NCI-H524 (cell line): ENCODE results near the gene P2RY8.
"Not testable (repeated sequence)": the region's sequence is repeated elsewhere in the genome, so short reads cannot be mapped to it uniquely, and the experiment has no call there.

Experiments
- DNase-seq, 2 experiments: peaks; one replicate each; lab custom pipeline; 2025; lab: John Stamatoyannopoulos, UW

The P2RY8 gene

GRCh38 chrX:1520350-1520749 lies 16.6 kb downstream of the P2RY8 start:
- no peak for DNase-seq

GRCh38 chrX:1519022-1519497 lies 17.9 kb downstream of the P2RY8 start:
- DNase-seq, result no peak

- DNase-seq, result no peak
These were observed 18.5 kb downstream of the P2RY8 start for GRCh38 chrX:1518512-1518911.

- DNase-seq, result no peak
These were observed 20.3 kb downstream of the P2RY8 start for GRCh38 chrX:1516596-1517104.

GRCh38 chrX:1511829-1512228 lies 25.2 kb downstream of the P2RY8 start:
- DNase-seq, result no peak

- no peak for DNase-seq
These were observed 25.8 kb downstream of the P2RY8 start for GRCh38 chrX:1511150-1511549.

GRCh38 chrX:1507511-1508463 lies 29.2 kb downstream of the P2RY8 start:
- DNase-seq, result no peak

- no peak for DNase-seq
These were observed 30.1 kb downstream of the P2RY8 start for GRCh38 chrX:1506916-1507315.

- DNase-seq, result no peak
These were observed 34.1 kb downstream of the P2RY8 start for GRCh38 chrX:1502853-1503252.

- DNase-seq, result no peak
These were observed 34.7 kb downstream of the P2RY8 start for GRCh38 chrX:1502241-1502640.

GRCh38 chrX:1500701-1501624 lies 36.0 kb downstream of the P2RY8 start:
- DNase-seq, result no peak

- DNase-seq, result no peak
These were observed 40.9 kb downstream of the P2RY8 start for GRCh38 chrX:1496076-1496475.

- DNase-seq, result no peak
These were observed 43.0 kb downstream of the P2RY8 start for GRCh38 chrX:1493877-1494510.

- no peak for DNase-seq
These were observed 43.6 kb downstream of the P2RY8 start for GRCh38 chrX:1493412-1493811.

- DNase-seq, result no peak
These were observed 44.5 kb downstream of the P2RY8 start for GRCh38 chrX:1492421-1493012.

GRCh38 chrX:1491851-1492349 lies 45.1 kb downstream of the P2RY8 start:
- no peak for DNase-seq

- not testable (repeated sequence) for DNase-seq
These were observed 45.7 kb downstream of the P2RY8 start for GRCh38 chrX:1491248-1491647.

GRCh38 chrX:1490723-1491122 lies 46.3 kb downstream of the P2RY8 start:
- not testable (repeated sequence) for DNase-seq

GRCh38 chrX:1489354-1489753 lies 47.6 kb downstream of the P2RY8 start:
- DNase-seq, result not testable (repeated sequence)

- no peak for DNase-seq
These were observed 48.2 kb downstream of the P2RY8 start for GRCh38 chrX:1488745-1489144.

- DNase-seq, result no peak
These were observed 48.8 kb downstream of the P2RY8 start for GRCh38 chrX:1488141-1488540.
